DND-41 (cell line): ENCODE measurements around the gene ABCA10.

Source experiments
- ATAC-seq: fragments of 200-7000 bp; cut with Tn5 transposase; 3 replicates; pipeline ENCODE4 v1.9.1; 2021; ENCODE audit warnings: low read depth; ENCODE audit not compliant: insufficient read depth
- DNase-seq: peaks from one replicate; pipeline ENCODE4 v3.0.0-alpha.2; 2020
- H2AFZ ChIP-seq: 2 replicates; pipeline ENCODE4 v1.6.0; 2012; ENCODE audit warnings: low read depth, low read length
- H3K27ac ChIP-seq: 2 replicates; pipeline ENCODE4 v1.5.1; 2012; ENCODE audit warnings: low read length, inconsistent platforms
- H3K27me3 ChIP-seq: fragments of 200-600 bp; sonication (generic); 2 replicates; pipeline ENCODE4 v1.6.0; 2012; ENCODE audit warnings: low read length, mild to moderate bottlenecking, inconsistent platforms; ENCODE audit not compliant: insufficient read depth, poor library complexity
- H3K36me3 ChIP-seq: 2 replicates; pipeline ENCODE4 v1.5.1; 2012; ENCODE audit warnings: low read length, inconsistent platforms; ENCODE audit not compliant: insufficient read depth
- H3K4me1 ChIP-seq: 2 replicates; pipeline ENCODE4 v1.5.1; 2012; ENCODE audit warnings: mild to moderate bottlenecking, low read length; ENCODE audit not compliant: insufficient read depth
- H3K4me2 ChIP-seq: 2 replicates; pipeline ENCODE4 v1.6.0; 2012; ENCODE audit warnings: mild to moderate bottlenecking, moderate library complexity, low read length, inconsistent platforms; ENCODE audit not compliant: insufficient read depth
- H3K4me3 ChIP-seq, 2 experiments: fragments of 200-600 bp in 1 of 2; shearing (Covaris generic) in 1 of 2; 2 replicates each; pipeline ENCODE4 v1.5.1; 2012 to 2016; ENCODE audit warnings: inconsistent platforms in 2 of 2, low read length in 2 of 2, mild to moderate bottlenecking in 2 of 2, low read depth in 1 of 2, moderate library complexity in 1 of 2
- H3K79me2 ChIP-seq: 2 replicates; pipeline ENCODE4 v1.6.0; 2012; ENCODE audit warnings: low read length, inconsistent platforms; ENCODE audit not compliant: insufficient read depth
- H3K9ac ChIP-seq: 2 replicates; pipeline ENCODE4 v1.6.0; 2012; ENCODE audit warnings: low read depth, mild to moderate bottlenecking, inconsistent platforms, low read length, moderate library complexity
- H3K9me3 ChIP-seq: 2 replicates; pipeline ENCODE4 v1.5.1; 2012; ENCODE audit warnings: low read length, moderate library complexity, mild to moderate bottlenecking, inconsistent platforms; ENCODE audit not compliant: insufficient read depth, severe bottlenecking
- H4K20me1 ChIP-seq: 2 replicates; pipeline ENCODE4 v1.6.0; 2012; ENCODE audit warnings: low read length; ENCODE audit not compliant: insufficient read depth
- EZH2 ChIP-seq: IDR thresholded peaks from 3 replicates; pipeline ENCODE4 v1.6.1; 2012; ENCODE audit warnings: borderline replicate concordance, low read depth, mild to moderate bottlenecking, moderate library complexity, low read length, inconsistent platforms; ENCODE audit not compliant: severe bottlenecking
- TF ChIP-seq, protein P1 (sequence below): IDR thresholded peaks from 2 replicates; pipeline ENCODE4 v1.5.1; 2012; ENCODE audit warnings: borderline replicate concordance, low read length, moderate library complexity, mild to moderate bottlenecking; ENCODE audit not compliant: poor library complexity, severe bottlenecking; ENCODE audit errors: extremely low read depth

ABCA10 gene

DNA sequence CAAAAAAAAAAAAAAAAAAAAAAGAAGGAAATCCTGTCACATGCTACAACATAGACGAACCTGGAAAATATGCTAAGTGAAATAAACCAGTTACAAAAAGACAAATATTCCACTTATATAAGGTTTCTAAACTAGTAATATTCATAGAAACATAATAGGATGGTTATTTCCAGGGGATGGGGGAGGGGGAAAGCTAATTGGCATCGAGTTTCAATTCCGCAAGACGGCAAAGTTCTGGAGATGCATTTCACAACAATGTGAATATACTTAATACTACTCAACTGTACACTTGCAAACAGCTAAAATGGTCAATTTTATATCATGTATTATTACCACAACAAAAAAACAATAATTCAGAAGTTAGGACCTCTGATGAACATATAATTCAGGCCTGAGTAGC lies 130.0 kb downstream of the ABCA10 start:
- no peak for DNase-seq
- Histone ChIP-seq H2AFZ (no peak overlapping the region), H3K36me3 (no peaks in the 10 kb centered on the region), H3K9ac (no peak overlapping the region), H3K4me3 (no peak overlapping the region), H3K27ac (no peak overlapping the region), H4K20me1 (no peaks in the 10 kb centered on the region), H3K9me3 (no peaks in the 10 kb centered on the region), H3K4me2 (no peak overlapping the region), H3K79me2 (no peaks in the 10 kb centered on the region), H3K4me1 (no peaks in the 10 kb centered on the region), H3K27me3 (peaks cover 7% of the 10 kb centered on the region)
- TF ChIP-seq, protein P1, sequence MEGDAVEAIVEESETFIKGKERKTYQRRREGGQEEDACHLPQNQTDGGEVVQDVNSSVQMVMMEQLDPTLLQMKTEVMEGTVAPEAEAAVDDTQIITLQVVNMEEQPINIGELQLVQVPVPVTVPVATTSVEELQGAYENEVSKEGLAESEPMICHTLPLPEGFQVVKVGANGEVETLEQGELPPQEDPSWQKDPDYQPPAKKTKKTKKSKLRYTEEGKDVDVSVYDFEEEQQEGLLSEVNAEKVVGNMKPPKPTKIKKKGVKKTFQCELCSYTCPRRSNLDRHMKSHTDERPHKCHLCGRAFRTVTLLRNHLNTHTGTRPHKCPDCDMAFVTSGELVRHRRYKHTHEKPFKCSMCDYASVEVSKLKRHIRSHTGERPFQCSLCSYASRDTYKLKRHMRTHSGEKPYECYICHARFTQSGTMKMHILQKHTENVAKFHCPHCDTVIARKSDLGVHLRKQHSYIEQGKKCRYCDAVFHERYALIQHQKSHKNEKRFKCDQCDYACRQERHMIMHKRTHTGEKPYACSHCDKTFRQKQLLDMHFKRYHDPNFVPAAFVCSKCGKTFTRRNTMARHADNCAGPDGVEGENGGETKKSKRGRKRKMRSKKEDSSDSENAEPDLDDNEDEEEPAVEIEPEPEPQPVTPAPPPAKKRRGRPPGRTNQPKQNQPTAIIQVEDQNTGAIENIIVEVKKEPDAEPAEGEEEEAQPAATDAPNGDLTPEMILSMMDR = no peak
- TF ChIP-seq EZH2 = no peak
- ATAC-seq = no peak
